ENCODE data around the gene BOD1. TPM values are rescaled to one million over a fixed set of nuclear protein-coding genes. Genes with fewer than 3 reads are reported as not detected.

Gene BOD1
- total and polyA plus RNA-seq, 9 of the 15 experiments (the other 6 are each of a cell fraction or from before 2014, with no cell fraction given), result 10.1 to 31.6 (median 22.6) TPM

DNA sequence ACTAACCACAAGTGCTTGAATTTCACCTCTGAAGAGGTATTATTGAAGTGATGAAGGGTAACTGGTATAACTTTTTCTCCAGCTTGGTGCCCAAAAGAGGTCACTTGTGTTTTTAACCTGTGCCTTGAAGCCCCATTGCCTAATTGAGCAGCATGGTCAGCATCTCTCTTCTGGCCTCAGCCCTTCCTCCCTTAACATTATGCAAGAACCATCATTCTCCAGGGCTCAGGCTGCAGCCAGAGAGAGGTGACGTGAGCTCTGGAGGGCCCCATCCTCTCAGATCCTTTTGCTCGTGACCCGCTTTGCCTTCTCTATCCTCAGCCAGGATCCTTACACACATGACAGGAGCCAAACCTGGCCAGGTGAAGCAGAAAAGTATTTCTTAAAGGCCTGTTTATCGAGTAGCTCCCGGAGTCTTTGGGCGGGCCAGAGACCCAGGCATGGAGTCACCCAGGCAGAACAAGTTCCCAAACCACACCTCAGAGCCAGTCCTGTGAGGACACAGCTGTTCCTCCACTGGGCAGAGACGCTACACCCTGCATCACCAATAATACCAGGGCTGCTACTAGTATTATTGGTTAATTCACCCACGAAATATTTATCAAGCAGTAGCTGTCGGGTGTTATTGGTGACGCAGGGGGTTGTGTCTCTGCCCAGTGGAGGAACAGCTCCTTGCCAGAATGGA, 29.6 kb upstream of the BOD1 start:
- CTCF ChIA-PET (ENCODE audit: low intra/inter-chr PET ratio), result no interaction called here
- Histone ChIP-seq H3K9ac (ENCODE audit: insufficient read depth in 1 of 2, low read depth in 2 of 2, low read length in 2 of 2) (no peak overlapping the region), H3K4me1 (replicated peaks in 1 of 2; ENCODE audit: control insufficient read depth in 2 of 2, insufficient read depth in 2 of 2, low read length in 2 of 2) (peaks cover 0 to 11% of the 10 kb centered on the region in 2 experiments; a peak in 4 of 5 replicates), H4K20me1 (replicated peaks; ENCODE audit: control insufficient read depth, insufficient read depth, low read length) (no peaks in the 10 kb centered on the region), H3K4me3 (no peak overlapping the region), H3K27me3 (ENCODE audit: control insufficient read depth in 2 of 2, insufficient read depth in 2 of 2, low read length in 2 of 2) (peaks cover 0 to 32% of the 10 kb centered on the region in 2 experiments; a peak in 2 of 5 replicates), H3K9me3 (replicated peaks; ENCODE audit: control insufficient read depth, insufficient read depth, low read depth, low read length) (no peaks in the 10 kb centered on the region), H3K27ac (ENCODE audit: extremely low read depth, low read depth, low read length) (no peak overlapping the region), H3K36me3 (ENCODE audit: control insufficient read depth, insufficient read depth, low read length) (no peaks in the 10 kb centered on the region), H3K9me1 (ENCODE audit: control insufficient read depth, insufficient read depth, low read length) (no peaks in the 10 kb centered on the region), H2AFZ (ENCODE audit: low read depth, low read length) (no peak overlapping the region), H3K4me2 (ENCODE audit: insufficient read depth, low read length) (no peak overlapping the region), H3K79me2 (ENCODE audit: control insufficient read depth, insufficient read depth, low read length) (no peaks in the 10 kb centered on the region)
- POLR2A ChIA-PET, result interaction anchor here (1.2 to 2.0 kb wide), 4 partner anchors 16 to 296 kb away, joined by 3 to 7 read pairs (median 4); no protein-coding TSS in a partner anchor
- intact Hi-C loops (cut with micrococcal nuclease) (no loop called here), in situ Hi-C loops (cut with MboI) (no loop called here)
- DNase-seq (ENCODE audit: extremely low read depth in 1 of 4, low spot score in 3 of 4), result no peak
- no peak for TF ChIP-seq CTBP1 (IDR thresholded peaks at IDR 0.05; ENCODE audit: borderline replicate concordance)
- TF ChIP-seq CEBPB (tag; IDR thresholded peaks at IDR 0.05), result 0 out of 2 replicates have a peak, but pooled peaks have one; percentile 14
- FAIRE-seq, result no peak
- 36% methylated on average over 10 of the region's 10 CpGs for WGBS (ENCODE audit: insufficient coverage, low coverage, missing lambda C conversion rate)
- BruUV-seq (replicated peaks), result no TSS peak
- no peak for ATAC-seq

GRCh38 chr5:173645437-173645807, 29.0 kb upstream of the BOD1 start:
- Histone ChIP-seq H3K79me2 (ENCODE audit: control insufficient read depth, insufficient read depth, low read length) (no peaks in the 10 kb centered on the region), H4K20me1 (replicated peaks; ENCODE audit: control insufficient read depth, insufficient read depth, low read length) (no peaks in the 10 kb centered on the region), H3K9me3 (replicated peaks; ENCODE audit: control insufficient read depth, insufficient read depth, low read depth, low read length) (no peaks in the 10 kb centered on the region), H2AFZ (ENCODE audit: low read depth, low read length) (no peak overlapping the region), H3K27ac (ENCODE audit: extremely low read depth, low read depth, low read length) (no peak overlapping the region), H3K4me1 (replicated peaks in 1 of 2; ENCODE audit: control insufficient read depth in 2 of 2, insufficient read depth in 2 of 2, low read length in 2 of 2) (peaks cover 0 to 11% of the 10 kb centered on the region in 2 experiments; a peak in 4 of 5 replicates), H3K36me3 (ENCODE audit: control insufficient read depth, insufficient read depth, low read length) (no peaks in the 10 kb centered on the region), H3K9me1 (ENCODE audit: control insufficient read depth, insufficient read depth, low read length) (no peaks in the 10 kb centered on the region), H3K27me3 (ENCODE audit: control insufficient read depth in 2 of 2, insufficient read depth in 2 of 2, low read length in 2 of 2) (peaks cover 0 to 37% of the 10 kb centered on the region in 2 experiments; a peak in 2 of 5 replicates), H3K4me3 (no peak overlapping the region), H3K9ac (ENCODE audit: insufficient read depth in 1 of 2, low read depth in 2 of 2, low read length in 2 of 2) (no peak overlapping the region), H3K4me2 (ENCODE audit: insufficient read depth, low read length) (no peak overlapping the region)
- in situ Hi-C loops (cut with MboI) (no loop called here), intact Hi-C loops (cut with micrococcal nuclease) (no loop called here)
- ATAC-seq (no peak), DNase-seq (ENCODE audit: extremely low read depth in 1 of 4, low spot score in 3 of 4) (no peak), FAIRE-seq (no peak)
- ChIA-PET POLR2A (interaction anchor here (1.2 to 2.0 kb wide), 4 partner anchors 15 to 296 kb away, joined by 3 to 7 read pairs (median 4); no protein-coding TSS in a partner anchor), CTCF (ENCODE audit: low intra/inter-chr PET ratio) (no interaction called here)
- no TSS peak for BruUV-seq (replicated peaks)
- WGBS (ENCODE audit: insufficient coverage, low coverage, missing lambda C conversion rate), result 9% methylated on average over 5 of the region's 5 CpGs
- no peak for TF ChIP-seq ZFP30 (CRISPR knock-in tag; IDR thresholded peaks at IDR 0.05; ENCODE audit: borderline replicate concordance)
- no peak for TF ChIP-seq ZNF57 (CRISPR knock-in tag; IDR thresholded peaks at IDR 0.05)
- no peak for TF ChIP-seq ZNF124 (CRISPR knock-in tag; IDR thresholded peaks at IDR 0.05)
- TF ChIP-seq PML (IDR thresholded peaks at IDR 0.05; ENCODE audit: low read length), result no peak
- TF ChIP-seq RBFOX2 (IDR thresholded peaks at IDR 0.05; ENCODE audit: low read depth, low read length), result no peak
- TF ChIP-seq SP1 (CRISPR knock-in tag; IDR thresholded peaks at IDR 0.05), result no peak
- no peak for TF ChIP-seq MCM3 (IDR thresholded peaks at IDR 0.05)
- no peak for TF ChIP-seq NR2F6 (CRISPR knock-in tag; IDR thresholded peaks at IDR 0.05)
- TF ChIP-seq MXI1 (IDR thresholded peaks at IDR 0.05; ENCODE audit: low read depth, low read length), result no peak
- TF ChIP-seq ZNF431 (CRISPR knock-in tag; IDR thresholded peaks at IDR 0.05), result no peak
- TF ChIP-seq TRIM24 (IDR thresholded peaks at IDR 0.05), result no peak
- no peak for TF ChIP-seq SMARCC2 (IDR thresholded peaks at IDR 0.05; ENCODE audit: low read depth)
- TF ChIP-seq, protein P1, sequence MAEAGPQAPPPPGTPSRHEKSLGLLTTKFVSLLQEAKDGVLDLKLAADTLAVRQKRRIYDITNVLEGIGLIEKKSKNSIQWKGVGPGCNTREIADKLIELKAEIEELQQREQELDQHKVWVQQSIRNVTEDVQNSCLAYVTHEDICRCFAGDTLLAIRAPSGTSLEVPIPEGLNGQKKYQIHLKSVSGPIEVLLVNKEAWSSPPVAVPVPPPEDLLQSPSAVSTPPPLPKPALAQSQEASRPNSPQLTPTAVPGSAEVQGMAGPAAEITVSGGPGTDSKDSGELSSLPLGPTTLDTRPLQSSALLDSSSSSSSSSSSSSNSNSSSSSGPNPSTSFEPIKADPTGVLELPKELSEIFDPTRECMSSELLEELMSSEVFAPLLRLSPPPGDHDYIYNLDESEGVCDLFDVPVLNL (CRISPR knock-in tag; IDR thresholded peaks at IDR 0.05; ENCODE audit: low read depth), result no peak

All from K562 (cell line).